Muscle layer of duodenum (tissue), 2 donors: ENCODE data around the gene BARD1.
A peak's percentile ranks its signal among the peaks of the same experiment; 100 is the strongest.
"Not testable (repeated sequence)": the region's sequence is repeated elsewhere in the genome, so short reads cannot be mapped to it uniquely, and the experiment has no call there.

Experiments used
- H3K27ac ChIP-seq: one replicate; pipeline ENCODE4 v1.7.0; 2013; ENCODE audit warnings: mild to moderate bottlenecking, low read length
- H3K27me3 ChIP-seq: one replicate; pipeline ENCODE4 v1.7.0; 2013; ENCODE audit warnings: low read depth, mild to moderate bottlenecking, control low read depth, low read length
- H3K36me3 ChIP-seq, 2 donors: one replicate each; pipeline ENCODE4 v1.7.0; 2013; ENCODE audit warnings: low read length in 2 of 2, control low read depth in 1 of 2, mild to moderate bottlenecking in 1 of 2; ENCODE audit not compliant: insufficient read depth in 2 of 2, control insufficient read depth in 1 of 2
- H3K4me1 ChIP-seq, 2 donors: one replicate each; pipeline ENCODE4 v1.7.0; 2013; ENCODE audit warnings: low read length in 2 of 2, mild to moderate bottlenecking in 2 of 2, control low read depth in 1 of 2, moderate library complexity in 1 of 2; ENCODE audit not compliant: insufficient read depth in 2 of 2, control insufficient read depth in 1 of 2
- H3K4me3 ChIP-seq, 2 donors: one replicate each; pipeline ENCODE4 v1.7.0; 2013; ENCODE audit warnings: low read length in 2 of 2, low read depth in 1 of 2, mild to moderate bottlenecking in 1 of 2
- H3K9me3 ChIP-seq, 2 donors: one replicate each; pipeline ENCODE4 v1.7.0; 2013; ENCODE audit warnings: low read length in 2 of 2, control low read depth in 1 of 2, mild to moderate bottlenecking in 1 of 2; ENCODE audit not compliant: control insufficient read depth in 1 of 2
- donor health status: healthy.

The BARD1 gene

GRCh38 chr2:214807653-214808052, 1.8 kb downstream of the BARD1 start:
- H3K9me3 ChIP-seq: no peaks in the 10 kb centered on the region
- no peaks in the 10 kb centered on the region for H3K36me3 ChIP-seq
- H3K27ac ChIP-seq: peak overlapping the region; percentile 75
- H3K4me3 ChIP-seq: peak overlapping the region; percentile 87 to 96
- H3K4me1 ChIP-seq: peaks cover 7 to 15% of the 10 kb centered on the region in 2 donors
- no peaks in the 10 kb centered on the region for H3K27me3 ChIP-seq

DNA sequence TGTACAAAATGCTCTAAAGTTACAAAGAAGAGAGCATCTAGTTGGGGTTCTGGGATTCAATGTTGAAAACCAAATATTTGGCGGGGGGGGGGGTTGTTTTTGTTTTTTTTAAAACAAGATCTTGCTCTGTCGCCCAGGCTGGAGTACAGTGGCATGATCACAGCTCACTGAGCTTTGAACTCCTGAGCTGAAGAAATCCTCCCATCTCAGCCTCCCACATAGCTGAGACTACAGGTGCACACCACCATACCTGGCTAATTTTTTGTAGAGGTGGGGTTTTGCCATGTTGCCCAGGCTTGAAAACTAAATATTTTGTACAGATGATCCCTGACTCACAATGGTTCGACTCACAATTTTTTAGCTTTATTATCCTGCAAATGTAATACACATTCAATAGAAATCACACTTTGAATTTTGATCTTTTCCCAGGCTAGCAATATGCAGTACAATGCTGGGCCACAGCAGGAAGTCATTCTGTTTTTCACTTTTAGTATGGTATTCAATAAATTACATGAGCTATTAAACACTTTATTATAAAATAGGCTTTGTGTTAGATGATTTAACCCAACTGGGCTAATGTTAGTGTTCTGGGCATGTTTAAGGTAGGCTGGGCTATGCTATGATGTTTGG, 7.6 kb downstream of the BARD1 start:
- H3K27me3 ChIP-seq: no peaks in the 10 kb centered on the region
- H3K9me3 ChIP-seq: no peaks in the 10 kb centered on the region
- no peak overlapping the region for H3K4me3 ChIP-seq
- H3K27ac ChIP-seq: no peak overlapping the region
- no peaks in the 10 kb centered on the region for H3K36me3 ChIP-seq
- peaks cover 0 to 2% of the 10 kb centered on the region in 2 donors for H3K4me1 ChIP-seq

DNA sequence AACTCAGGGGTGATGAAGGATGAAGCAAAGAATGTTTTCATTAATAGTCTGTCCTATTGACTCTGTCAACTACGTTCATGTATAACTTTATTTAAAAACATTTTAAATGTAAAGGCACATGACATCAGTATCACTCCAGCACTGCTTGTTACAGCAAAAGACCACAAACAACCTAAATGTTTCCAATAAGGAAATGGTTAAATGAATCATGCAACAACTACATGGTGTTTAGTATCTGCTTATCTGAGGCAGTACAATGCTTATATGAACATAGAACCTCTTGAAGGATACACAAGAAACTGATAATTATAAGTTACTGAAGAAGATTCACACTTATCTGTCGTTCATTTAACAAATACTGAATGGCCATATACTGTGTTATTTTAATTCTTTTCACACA, 8.4 kb downstream of the BARD1 start:
- no peaks in the 10 kb centered on the region for H3K27me3 ChIP-seq
- H3K4me3 ChIP-seq: no peak overlapping the region
- H3K4me1 ChIP-seq: no peaks in the 10 kb centered on the region
- no peaks in the 10 kb centered on the region for H3K36me3 ChIP-seq
- H3K27ac ChIP-seq: no peak overlapping the region
- H3K9me3 ChIP-seq: no peaks in the 10 kb centered on the region

GRCh38 chr2:214800180-214800579, 9.3 kb downstream of the BARD1 start:
- Histone ChIP-seq H3K9me3 (no peaks in the 10 kb centered on the region), H3K27ac (no peak overlapping the region), H3K36me3 (no peaks in the 10 kb centered on the region)

GRCh38 chr2:214796911-214797310, 12.6 kb downstream of the BARD1 start:
- no peaks in the 10 kb centered on the region for H3K4me1 ChIP-seq
- no peaks in the 10 kb centered on the region for H3K36me3 ChIP-seq
- H3K27me3 ChIP-seq: no peaks in the 10 kb centered on the region
- no peaks in the 10 kb centered on the region for H3K9me3 ChIP-seq
- no peak overlapping the region for H3K27ac ChIP-seq
- H3K4me3 ChIP-seq: no peak overlapping the region

More at GRCh38 chr2:214800180-214800579, 9.3 kb downstream of the BARD1 start:
- no peak overlapping the region for H3K4me3 ChIP-seq
- H3K27me3 ChIP-seq: no peaks in the 10 kb centered on the region
- H3K4me1 ChIP-seq: no peaks in the 10 kb centered on the region

GRCh38 chr2:214783181-214783580, 26.3 kb downstream of the BARD1 start:
- H3K4me3 ChIP-seq, H3K27ac ChIP-seq, H3K4me1 ChIP-seq, H3K27me3 ChIP-seq: not testable (repeated sequence)
- Histone ChIP-seq H3K36me3 (peaks cover 0 to 35% of the 10 kb centered on the region in 2 donors), H3K9me3 (peaks cover 8 to 14% of the 10 kb centered on the region in 2 donors)

DNA sequence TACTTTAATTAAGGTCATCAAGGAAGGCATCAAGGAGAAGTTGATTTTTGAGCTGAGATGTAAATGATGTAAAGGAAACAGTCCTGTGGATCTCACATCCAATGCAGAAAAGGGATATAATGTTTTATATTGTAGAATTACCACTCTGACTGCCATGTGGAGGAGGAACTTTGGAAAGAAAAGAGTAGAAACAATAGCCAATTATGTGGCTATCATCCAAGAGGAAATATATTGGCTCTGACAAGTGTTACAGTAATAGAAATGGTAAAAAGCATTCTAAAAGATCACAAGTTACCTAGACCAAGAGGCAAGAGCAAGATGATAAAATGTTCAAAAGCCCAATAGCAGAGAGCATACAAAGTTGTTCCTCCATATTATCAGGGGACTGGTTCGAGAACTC, 26.8 kb downstream of the BARD1 start:
- Histone ChIP-seq H3K4me3 (no peak overlapping the region), H3K27me3 (no peaks in the 10 kb centered on the region), H3K9me3 (peaks cover 8 to 14% of the 10 kb centered on the region in 2 donors), H3K36me3 (peaks cover 0 to 35% of the 10 kb centered on the region in 2 donors), H3K4me1 (no peaks in the 10 kb centered on the region), H3K27ac (no peak overlapping the region)

DNA sequence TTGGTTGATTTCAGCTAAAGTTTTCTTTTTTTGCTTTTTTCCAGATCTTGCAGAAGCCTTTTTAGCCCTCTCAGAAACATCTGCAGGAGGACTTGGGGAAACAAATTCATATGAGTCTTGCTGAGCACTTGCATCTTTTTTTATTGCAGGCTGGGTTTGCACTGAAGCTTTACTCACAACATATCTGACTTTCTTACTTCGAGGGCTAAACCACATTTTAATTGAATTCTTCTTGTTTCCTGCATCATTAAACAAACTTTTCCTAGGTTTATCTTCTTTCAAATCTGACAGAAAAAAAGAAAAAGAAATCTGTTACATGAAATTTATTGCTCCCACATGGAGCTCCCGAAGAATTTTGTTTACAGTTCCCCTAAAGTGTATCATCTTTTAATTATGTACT, 28.3 kb downstream of the BARD1 start:
- H3K27me3 ChIP-seq: no peaks in the 10 kb centered on the region

GRCh38 chr2:214775971-214776370, 33.5 kb downstream of the BARD1 start:
- Histone ChIP-seq H3K4me1 (no peaks in the 10 kb centered on the region), H3K4me3 (no peak overlapping the region), H3K36me3 (peaks cover 6 to 28% of the 10 kb centered on the region in 2 donors), H3K27ac (no peak overlapping the region), H3K9me3 (peaks cover 0 to 2% of the 10 kb centered on the region in 2 donors), H3K27me3 (no peaks in the 10 kb centered on the region)

More for the DNA sequence above, 28.3 kb downstream of the BARD1 start:
- Histone ChIP-seq H3K36me3 (peaks cover 6 to 35% of the 10 kb centered on the region in 2 donors), H3K27ac (no peak overlapping the region), H3K4me1 (no peaks in the 10 kb centered on the region), H3K4me3 (no peak overlapping the region), H3K9me3 (peaks cover 8 to 14% of the 10 kb centered on the region in 2 donors)

DNA sequence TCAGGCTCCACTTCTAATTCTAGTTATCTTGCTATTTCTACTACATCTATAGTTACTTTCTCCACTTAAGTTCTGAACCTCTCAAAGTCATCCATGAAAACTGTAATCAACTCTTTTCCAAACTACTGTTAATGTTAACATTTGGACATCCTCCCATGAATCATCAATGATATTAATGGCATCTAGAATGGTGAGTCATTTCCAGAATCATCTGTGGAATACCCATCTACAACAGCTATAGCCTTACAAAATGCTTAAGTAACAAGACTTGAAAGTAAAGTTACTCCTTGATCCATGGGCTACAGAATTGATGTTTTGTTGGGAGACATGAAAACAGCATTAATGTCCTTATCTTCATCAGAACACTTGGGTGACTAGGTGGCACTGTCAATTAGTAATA, 35.4 kb downstream of the BARD1 start:
- H3K36me3 ChIP-seq: peaks cover 6 to 11% of the 10 kb centered on the region in 2 donors
- no peak overlapping the region for H3K27ac ChIP-seq
- no peaks in the 10 kb centered on the region for H3K9me3 ChIP-seq
- no peaks in the 10 kb centered on the region for H3K4me1 ChIP-seq
- H3K27me3 ChIP-seq: no peaks in the 10 kb centered on the region
- no peak overlapping the region for H3K4me3 ChIP-seq

DNA sequence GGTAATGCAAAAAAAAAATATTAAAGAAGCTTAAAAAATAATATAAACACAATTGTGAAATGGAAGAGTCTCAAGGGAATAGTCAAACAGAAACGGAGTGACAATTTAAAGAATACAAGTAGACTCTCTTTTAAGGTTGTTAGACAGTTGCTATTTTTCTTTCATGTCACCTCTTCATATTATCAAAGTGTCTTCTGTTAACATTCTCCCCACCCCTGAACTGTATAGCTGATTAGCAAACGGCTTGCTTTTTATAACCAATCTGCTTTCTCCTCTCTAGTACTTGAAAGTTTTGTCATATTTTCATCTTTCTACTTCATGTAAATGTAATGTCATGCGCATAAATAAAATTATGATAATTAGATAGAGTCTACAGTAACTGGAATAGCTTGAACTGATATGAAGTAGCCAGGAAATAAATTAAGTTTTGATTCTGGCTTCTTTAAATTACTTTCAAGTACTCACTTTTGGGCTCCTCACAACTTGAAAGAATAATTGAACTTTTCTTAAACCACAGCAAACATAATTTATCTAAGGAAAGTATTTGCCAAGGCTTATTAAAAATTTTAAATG, 37.0 kb downstream of the BARD1 start:
- Histone ChIP-seq H3K4me1 (no peaks in the 10 kb centered on the region), H3K9me3 (no peaks in the 10 kb centered on the region), H3K36me3 (peaks cover 6 to 15% of the 10 kb centered on the region in 2 donors), H3K27me3 (no peaks in the 10 kb centered on the region), H3K27ac (no peak overlapping the region), H3K4me3 (no peak overlapping the region)

DNA sequence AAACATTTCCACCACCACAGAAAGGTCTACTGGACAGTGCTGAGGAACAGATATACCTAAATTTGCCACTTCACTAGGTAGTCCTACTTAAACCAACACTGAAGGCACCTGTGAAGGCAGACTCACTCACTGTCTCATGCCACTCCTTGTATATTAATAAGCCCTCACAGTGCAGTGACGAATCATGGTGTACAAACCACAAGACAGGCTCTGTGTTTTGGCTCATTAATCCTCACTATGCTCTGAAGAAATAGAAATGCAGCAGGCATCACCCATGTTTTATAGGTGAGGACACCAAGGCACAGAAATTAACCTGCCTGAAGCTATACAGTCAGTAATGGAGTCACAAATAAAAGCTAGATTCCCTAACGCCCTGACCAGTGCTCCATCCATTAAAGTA, 44.3 kb downstream of the BARD1 start:
- Histone ChIP-seq H3K27ac (no peak overlapping the region), H3K36me3 (peaks cover 6 to 41% of the 10 kb centered on the region in 2 donors), H3K4me1 (no peaks in the 10 kb centered on the region), H3K4me3 (no peak overlapping the region), H3K27me3 (no peaks in the 10 kb centered on the region), H3K9me3 (no peaks in the 10 kb centered on the region)
